GM12875 (cell line): ENCODE data around the gene ITPR1.

Experiments
- H3K4me3 ChIP-seq: one replicate; pipeline ENCODE4 v1.5.1; 2011; ENCODE audit warnings: low read depth, low read length, control low read depth
- TF ChIP-seq, protein P1 (sequence below): IDR thresholded peaks from 2 replicates; pipeline ENCODE4 v1.5.1; 2011; ENCODE audit warnings: low read depth, mild to moderate bottlenecking, control low read depth, inconsistent platforms, low read length, moderate library complexity, borderline replicate concordance; ENCODE audit not compliant: insufficient read depth

Gene ITPR1

DNA sequence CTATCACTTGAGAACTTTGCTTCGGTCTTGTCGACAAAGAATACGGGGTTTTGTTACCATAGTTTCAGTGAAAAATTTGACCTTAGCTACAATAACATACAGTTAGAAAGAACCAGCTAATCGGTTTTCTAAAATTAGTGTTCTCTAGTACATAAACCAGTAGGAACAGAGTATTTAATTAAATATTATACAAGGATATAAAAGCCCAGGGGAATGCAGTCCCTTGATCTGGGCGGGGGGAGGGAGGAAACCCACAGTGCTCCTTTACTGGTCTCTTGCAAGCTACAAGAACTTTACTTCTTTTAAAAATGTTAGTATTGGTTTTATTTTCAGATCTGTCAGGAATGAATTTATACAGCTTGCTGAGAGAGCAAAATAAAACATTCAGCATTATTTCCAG, 41.8 kb downstream of the ITPR1 start:
- TF ChIP-seq, protein P1, sequence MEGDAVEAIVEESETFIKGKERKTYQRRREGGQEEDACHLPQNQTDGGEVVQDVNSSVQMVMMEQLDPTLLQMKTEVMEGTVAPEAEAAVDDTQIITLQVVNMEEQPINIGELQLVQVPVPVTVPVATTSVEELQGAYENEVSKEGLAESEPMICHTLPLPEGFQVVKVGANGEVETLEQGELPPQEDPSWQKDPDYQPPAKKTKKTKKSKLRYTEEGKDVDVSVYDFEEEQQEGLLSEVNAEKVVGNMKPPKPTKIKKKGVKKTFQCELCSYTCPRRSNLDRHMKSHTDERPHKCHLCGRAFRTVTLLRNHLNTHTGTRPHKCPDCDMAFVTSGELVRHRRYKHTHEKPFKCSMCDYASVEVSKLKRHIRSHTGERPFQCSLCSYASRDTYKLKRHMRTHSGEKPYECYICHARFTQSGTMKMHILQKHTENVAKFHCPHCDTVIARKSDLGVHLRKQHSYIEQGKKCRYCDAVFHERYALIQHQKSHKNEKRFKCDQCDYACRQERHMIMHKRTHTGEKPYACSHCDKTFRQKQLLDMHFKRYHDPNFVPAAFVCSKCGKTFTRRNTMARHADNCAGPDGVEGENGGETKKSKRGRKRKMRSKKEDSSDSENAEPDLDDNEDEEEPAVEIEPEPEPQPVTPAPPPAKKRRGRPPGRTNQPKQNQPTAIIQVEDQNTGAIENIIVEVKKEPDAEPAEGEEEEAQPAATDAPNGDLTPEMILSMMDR: no peak
- H3K4me3 ChIP-seq: no peak overlapping the region

DNA sequence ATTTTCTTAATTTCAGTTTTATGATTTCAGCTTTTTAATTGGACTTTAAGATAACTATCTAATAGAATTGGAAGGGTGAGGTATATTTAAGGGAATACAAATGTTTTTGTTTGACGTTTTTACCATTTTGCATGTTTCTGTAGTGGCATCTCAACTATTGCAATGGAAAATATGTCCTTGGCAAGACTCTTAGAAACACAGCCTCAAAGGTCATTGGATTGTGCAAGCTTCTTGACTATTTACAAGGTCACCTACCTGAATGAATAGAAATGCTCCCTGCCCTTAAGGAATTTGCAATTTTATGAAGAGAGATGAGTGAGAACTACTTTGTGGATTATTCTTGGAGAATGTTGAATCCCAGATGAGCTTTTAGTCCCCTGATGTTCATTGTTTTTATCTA, 43.1 kb downstream of the ITPR1 start:
- H3K4me3 ChIP-seq: no peak overlapping the region
- TF ChIP-seq, protein P1: no peak

DNA sequence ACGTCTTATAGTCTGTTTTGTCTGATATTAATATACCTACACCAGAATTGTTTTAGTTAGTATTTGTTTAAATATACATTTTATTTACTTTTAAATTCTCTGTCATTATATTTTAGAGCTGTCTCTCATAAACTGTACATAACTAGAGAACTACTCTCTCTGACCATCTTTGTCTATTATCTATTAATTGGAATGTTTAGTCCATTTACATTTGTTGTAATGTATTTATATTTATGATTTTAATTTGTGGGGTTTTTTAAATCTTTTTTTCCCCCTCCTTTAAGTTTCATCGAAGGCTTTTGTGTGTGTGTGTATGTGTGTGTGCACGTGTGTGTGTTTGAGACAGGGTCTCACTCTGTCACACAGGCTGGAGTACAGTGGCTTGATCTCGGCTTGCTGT, 47.1 kb downstream of the ITPR1 start:
- TF ChIP-seq, protein P1: no peak

DNA sequence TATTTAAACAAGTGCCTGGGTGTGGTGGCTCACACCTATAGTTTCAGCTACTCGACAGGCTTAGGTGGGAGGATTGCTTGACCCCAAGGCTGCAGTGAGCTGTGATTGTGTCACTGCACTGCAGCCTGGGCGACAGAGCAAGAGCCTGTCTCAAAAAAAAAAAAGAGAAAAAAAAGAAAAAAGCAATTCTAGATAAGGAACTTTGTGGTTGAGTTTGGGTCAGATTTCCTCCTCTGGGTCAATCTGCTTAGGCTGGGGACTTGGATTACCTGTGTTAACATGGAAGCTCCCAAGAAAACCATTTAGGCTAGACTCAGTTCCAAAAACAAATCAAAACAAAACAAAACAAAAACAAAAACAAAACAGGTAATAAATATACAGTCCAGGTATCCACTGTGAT, 50.0 kb downstream of the ITPR1 start:
- TF ChIP-seq, protein P1: no peak
- no peak overlapping the region for H3K4me3 ChIP-seq

More for the DNA sequence above, 47.1 kb downstream of the ITPR1 start:
- no peak overlapping the region for H3K4me3 ChIP-seq

DNA sequence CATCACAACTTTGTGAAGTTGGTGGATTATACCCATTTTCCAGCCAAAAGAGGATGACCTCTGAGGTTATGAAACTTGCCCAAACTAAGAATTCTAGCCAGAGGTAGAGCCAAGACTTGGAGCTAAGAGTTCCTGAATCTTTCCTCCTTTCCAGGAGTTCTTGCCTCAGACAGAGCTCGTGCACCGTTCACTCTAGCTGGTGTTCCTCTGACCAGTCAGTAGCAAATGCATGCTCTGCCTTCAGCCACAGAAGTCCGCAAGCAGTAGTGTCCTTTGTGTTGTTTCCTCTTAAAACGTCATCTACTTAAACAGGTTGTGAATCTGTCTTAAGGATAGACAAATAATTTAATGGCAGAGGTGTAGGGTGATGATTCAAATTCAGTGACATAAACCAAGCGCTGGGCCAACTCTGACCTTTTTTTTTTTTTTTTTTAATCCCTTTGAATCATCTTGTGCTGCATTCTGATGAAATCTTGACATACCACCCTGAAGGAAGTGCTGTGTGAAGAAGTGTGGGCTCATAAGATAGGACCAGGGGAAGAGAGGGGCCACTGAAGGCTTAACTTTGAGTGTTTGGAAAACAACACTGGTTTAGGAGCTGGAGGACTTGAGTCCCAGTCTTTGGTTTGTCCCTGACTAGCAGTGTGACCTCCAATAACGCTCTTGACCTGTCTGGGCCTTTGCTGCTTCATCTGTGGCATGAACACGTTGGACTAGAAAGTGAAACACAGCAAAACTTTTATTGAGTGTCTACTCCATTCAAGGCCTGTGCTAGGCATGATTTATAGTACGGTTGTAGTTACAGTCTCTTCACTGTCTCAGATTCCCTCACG, 53.4 kb downstream of the ITPR1 start:
- no peak overlapping the region for H3K4me3 ChIP-seq
- TF ChIP-seq, protein P1: no peak

DNA sequence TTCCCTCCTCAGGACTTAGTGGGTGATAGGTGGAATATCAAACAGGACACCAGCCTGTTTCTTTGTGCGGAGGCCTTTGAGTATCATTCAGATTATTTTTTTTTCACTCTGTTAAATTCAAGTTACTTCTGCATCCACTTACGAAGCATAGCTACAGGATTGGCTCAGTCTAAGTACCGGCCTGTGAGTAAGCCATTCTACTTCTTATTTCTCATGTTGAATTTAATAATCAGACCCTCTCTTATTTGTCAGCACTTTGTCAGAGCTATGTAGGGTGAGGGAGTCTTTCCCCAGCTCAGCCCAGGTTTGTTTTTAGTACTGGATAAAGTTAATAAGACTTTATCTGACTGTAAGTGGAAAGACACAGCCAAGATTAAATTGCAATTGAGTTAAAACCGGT, 54.7 kb downstream of the ITPR1 start:
- TF ChIP-seq, protein P1: no peak
- H3K4me3 ChIP-seq: no peak overlapping the region

DNA sequence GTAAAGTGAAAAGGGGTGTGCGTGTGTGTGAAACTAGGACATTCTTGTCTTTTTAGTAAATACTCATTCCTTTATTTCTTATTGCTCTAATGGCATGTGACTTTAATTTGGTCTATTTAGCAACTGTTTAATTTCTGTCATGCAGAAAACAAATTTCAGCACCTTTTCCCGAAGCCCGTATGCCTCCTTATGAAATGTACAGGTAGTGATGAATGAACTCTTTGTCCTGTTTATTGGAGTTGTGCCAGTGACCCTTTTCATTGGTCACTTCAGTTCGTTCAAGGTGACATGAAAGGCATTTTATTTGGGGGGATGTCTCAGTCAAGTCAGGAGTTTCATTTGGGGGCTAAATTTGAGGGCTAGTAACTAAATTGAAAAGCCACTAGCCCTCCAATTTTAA, 55.2 kb downstream of the ITPR1 start:
- no peak overlapping the region for H3K4me3 ChIP-seq
- TF ChIP-seq, protein P1: no peak
